Neuronal stem cell (in vitro differentiated cells): ENCODE results near the gene VAC14.
A peak's percentile ranks its signal among the peaks of the same experiment; 100 is the strongest.

ENCODE experiments used
- DNase-seq: peaks from one replicate; pipeline ENCODE4 v3.0.0-alpha.2; 2013; ENCODE audit warnings: low spot score
- H2AFZ ChIP-seq: one replicate; pipeline ENCODE4 v1.6.1; 2013; ENCODE audit warnings: mild to moderate bottlenecking, low read length, inconsistent platforms
- H2AK5ac ChIP-seq: 2 replicates; pipeline ENCODE4 v1.6.1; 2013; ENCODE audit warnings: low read depth, mild to moderate bottlenecking, inconsistent platforms, low read length, moderate library complexity, mixed read lengths
- H2BK120ac ChIP-seq: 2 replicates; pipeline ENCODE4 v1.6.1; 2013; ENCODE audit warnings: low read depth, mild to moderate bottlenecking, inconsistent platforms, low read length, moderate library complexity, mixed read lengths
- H2BK12ac ChIP-seq: one replicate; pipeline ENCODE4 v1.6.1; 2013; ENCODE audit warnings: low read length, inconsistent platforms
- H2BK15ac ChIP-seq: 2 replicates; pipeline ENCODE4 v1.6.1; 2013; ENCODE audit warnings: mild to moderate bottlenecking, low read length, inconsistent platforms, mixed read lengths
- H2BK5ac ChIP-seq: one replicate; pipeline ENCODE4 v1.6.1; 2013; ENCODE audit warnings: inconsistent platforms, mild to moderate bottlenecking, low read length, moderate library complexity
- H3K14ac ChIP-seq: one replicate; pipeline ENCODE4 v1.6.1; 2013; ENCODE audit warnings: low read length, inconsistent platforms
- H3K18ac ChIP-seq: 2 replicates; pipeline ENCODE4 v1.6.1; 2013; ENCODE audit warnings: low read length, inconsistent platforms
- H3K23ac ChIP-seq: 2 replicates; pipeline ENCODE4 v1.6.1; 2013; ENCODE audit warnings: low read depth, mild to moderate bottlenecking, mixed read lengths, low read length, inconsistent platforms; ENCODE audit not compliant: poor library complexity
- H3K27ac ChIP-seq: replicated peaks from 3 replicates; pipeline ENCODE4 v1.5.1; 2013; ENCODE audit warnings: low read length, inconsistent platforms
- H3K27me3 ChIP-seq, 3 experiments: 2 replicates each; pipeline ENCODE4 v1.6.1; 2013; ENCODE audit warnings: low read length in 3 of 3, mild to moderate bottlenecking in 2 of 3, inconsistent platforms in 1 of 3, low read depth in 1 of 3, mixed read lengths in 1 of 3, moderate library complexity in 1 of 3; ENCODE audit not compliant: control insufficient read depth in 3 of 3, insufficient read depth in 3 of 3
- H3K36me3 ChIP-seq, 2 donors: replicated peaks in 1 of 2; 2 replicates each; pipeline ENCODE4 v1.6.1; 2013; ENCODE audit warnings: low read length in 2 of 2; ENCODE audit not compliant: control insufficient read depth in 2 of 2, insufficient read depth in 2 of 2
- H3K4ac ChIP-seq: 2 replicates; pipeline ENCODE4 v1.6.1; 2013; ENCODE audit warnings: inconsistent platforms, mild to moderate bottlenecking, low read length, moderate library complexity
- H3K4me1 ChIP-seq, 2 donors: 1 replicate in 1 of 2; 2 replicates in 1 of 2; pipeline ENCODE4 v1.6.1; 2013; ENCODE audit warnings: low read length in 2 of 2, low read depth in 1 of 2; ENCODE audit not compliant: control insufficient read depth in 2 of 2, insufficient read depth in 1 of 2
- H3K4me2 ChIP-seq: one replicate; pipeline ENCODE4 v1.6.1; 2013; ENCODE audit warnings: mild to moderate bottlenecking, low read length, inconsistent platforms; ENCODE audit not compliant: insufficient read depth, poor library complexity, severe bottlenecking
- H3K4me3 ChIP-seq, 2 donors: 2 replicates each; pipeline ENCODE4 v1.5.1; 2013; ENCODE audit warnings: low read length in 2 of 2, mild to moderate bottlenecking in 2 of 2, inconsistent platforms in 1 of 2, moderate library complexity in 1 of 2
- H3K79me1 ChIP-seq: one replicate; pipeline ENCODE4 v1.6.1; 2013; ENCODE audit warnings: low read depth, mild to moderate bottlenecking, inconsistent platforms, low read length, moderate library complexity
- H3K9ac ChIP-seq: one replicate; pipeline ENCODE4 v1.6.1; 2013; ENCODE audit warnings: mild to moderate bottlenecking, low read depth, low read length, inconsistent platforms; ENCODE audit not compliant: poor library complexity
- H3K9me3 ChIP-seq, 2 donors: replicated peaks in 1 of 2; 2 replicates each; pipeline versions ENCODE3 to v1.6.1; 2013; ENCODE audit warnings: low read length in 2 of 2, mild to moderate bottlenecking in 2 of 2, inconsistent platforms in 1 of 2, low read depth in 1 of 2, mixed read lengths in 1 of 2, moderate library complexity in 1 of 2; ENCODE audit not compliant: control insufficient read depth in 2 of 2, insufficient read depth in 1 of 2
- H4K8ac ChIP-seq: one replicate; pipeline ENCODE4 v1.6.1; 2013; ENCODE audit warnings: low read depth, mild to moderate bottlenecking, inconsistent platforms, low read length, moderate library complexity
- H4K91ac ChIP-seq: one replicate; pipeline ENCODE4 v1.6.1; 2013; ENCODE audit warnings: low read length, low read depth, mild to moderate bottlenecking, inconsistent platforms; ENCODE audit not compliant: poor library complexity
- WGBS, 2 donors: extraction: QIAGEN DNeasy Blood & Tissue Kit; methylation state at CpG; one replicate each; pipeline ENCODE4 v1.1.7; 2013; ENCODE audit warnings: missing lambda C conversion rate in 2 of 2, mixed read lengths in 1 of 2; ENCODE audit not compliant: insufficient read length in 2 of 2, insufficient replicate concordance in 1 of 2; ENCODE audit errors: extremely low coverage in 2 of 2; 5-methylcytosine and 5-hydroxymethylcytosine counted together

Gene VAC14

GRCh38 chr16:70715055-70715858 is 85.7 kb downstream of the VAC14 start:
- H2BK5ac ChIP-seq, result no peak overlapping the region
- H3K4me3 ChIP-seq, result no peak overlapping the region
- no peak overlapping the region for H2AFZ ChIP-seq
- H3K36me3 ChIP-seq, result peaks cover 3 to 16% of the 10 kb centered on the region in 2 donors
- H3K23ac ChIP-seq, result peak overlapping the region; percentile 90
- peaks cover under 1% of the 10 kb centered on the region for H3K79me1 ChIP-seq
- peaks cover 13 to 18% of the 10 kb centered on the region in 2 donors for H3K4me1 ChIP-seq
- DNase-seq, result no peak
- H3K4ac ChIP-seq, result no peak overlapping the region
- H3K14ac ChIP-seq, result peak overlapping the region; percentile 75
- H2BK15ac ChIP-seq, result no peak overlapping the region
- H3K27ac ChIP-seq, result no peak overlapping the region
- H3K18ac ChIP-seq, result peak overlapping the region; percentile 82
- H3K9me3 ChIP-seq, result peaks cover 6 to 12% of the 10 kb centered on the region in 2 donors
- WGBS, 2 donors, result no CpG with 5 or more reads among the region's 23 CpGs
- no peak overlapping the region for H2BK120ac ChIP-seq
- no peaks in the 10 kb centered on the region for H3K27me3 ChIP-seq
- H4K91ac ChIP-seq, result no peak overlapping the region
- no peak overlapping the region for H3K4me2 ChIP-seq
- H4K8ac ChIP-seq, result no peak overlapping the region
- H2AK5ac ChIP-seq, result no peak overlapping the region
- peak overlapping the region; percentile 89 for H2BK12ac ChIP-seq
- H3K9ac ChIP-seq, result peak overlapping the region; percentile 72

DNA sequence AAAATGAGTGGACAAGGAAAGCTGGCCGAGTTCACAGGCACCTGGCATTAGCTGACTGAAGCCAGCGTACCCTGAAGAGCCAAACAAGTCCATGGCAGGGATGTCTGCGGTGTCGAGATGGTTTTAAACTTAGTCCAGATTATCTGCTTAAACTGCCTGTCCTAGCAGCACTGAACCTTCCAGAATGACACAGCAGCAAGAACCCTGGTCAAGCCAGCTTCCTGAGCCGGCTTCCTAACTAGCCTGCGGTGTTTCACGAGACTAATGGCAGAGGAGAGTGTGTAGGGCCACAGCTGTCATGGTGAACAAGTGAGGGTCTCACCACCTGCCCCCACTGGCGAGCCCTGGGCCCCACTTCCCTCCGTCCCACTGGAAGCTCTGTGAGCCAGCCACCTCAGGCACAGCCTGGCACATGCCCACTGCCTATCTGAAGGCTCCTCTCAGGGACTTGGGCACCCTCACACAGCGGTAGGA is 86.3 kb downstream of the VAC14 start:
- Histone ChIP-seq H2AK5ac (peak overlapping the region; percentile 83), H2AFZ (no peak overlapping the region), H3K27ac (no peak overlapping the region), H2BK12ac (no peak overlapping the region), H3K9me3 (peaks cover 5 to 9% of the 10 kb centered on the region in 2 donors), H3K27me3 (no peaks in the 10 kb centered on the region), H2BK15ac (no peak overlapping the region), H3K14ac (peak overlapping the region; percentile 8), H3K36me3 (peaks cover 1 to 10% of the 10 kb centered on the region in 2 donors), H3K4ac (no peak overlapping the region), H3K4me2 (no peak overlapping the region), H3K9ac (no peak overlapping the region), H3K23ac (peak overlapping the region; percentile 90), H4K8ac (peak overlapping the region; percentile 65), H3K4me1 (peaks cover 13 to 18% of the 10 kb centered on the region in 2 donors), H3K79me1 (peaks cover 2% of the 10 kb centered on the region), H3K18ac (peak overlapping the region; percentile 82), H2BK5ac (no peak overlapping the region), H2BK120ac (no peak overlapping the region), H4K91ac (no peak overlapping the region), H3K4me3 (no peak overlapping the region)
- no CpG with 5 or more reads among the region's 10 CpGs for WGBS, 2 donors
- DNase-seq, result no peak

DNA sequence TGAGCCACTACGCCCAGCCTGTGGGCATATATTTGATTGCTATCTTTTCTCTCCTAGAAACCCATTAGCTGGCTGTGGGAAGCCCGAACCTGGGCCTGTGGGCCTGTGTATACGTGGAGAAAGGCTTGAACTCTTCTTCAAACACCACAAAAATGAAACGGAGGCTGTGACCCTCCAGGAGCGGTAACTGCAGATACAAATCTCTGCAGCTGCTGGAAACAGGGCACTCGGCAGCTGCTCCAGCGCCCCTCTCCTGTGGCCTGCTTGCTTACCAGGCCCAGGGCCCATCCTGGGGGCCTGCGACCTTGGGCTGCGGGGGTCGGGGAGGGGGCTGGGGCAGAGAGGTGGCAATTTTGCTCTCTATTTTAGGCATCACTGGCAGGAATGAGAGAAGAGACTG is 87.1 kb downstream of the VAC14 start:
- DNase-seq, result no peak
- Histone ChIP-seq H3K79me1 (peaks cover 2% of the 10 kb centered on the region), H4K8ac (no peak overlapping the region), H2BK15ac (no peak overlapping the region), H2BK5ac (no peak overlapping the region), H4K91ac (no peak overlapping the region), H2BK120ac (no peak overlapping the region), H2BK12ac (no peak overlapping the region), H3K27ac (no peak overlapping the region), H3K27me3 (no peaks in the 10 kb centered on the region), H3K4ac (no peak overlapping the region), H3K23ac (no peak overlapping the region), H3K36me3 (peaks cover 0 to 4% of the 10 kb centered on the region in 2 donors), H3K4me2 (no peak overlapping the region), H3K9ac (no peak overlapping the region), H2AFZ (no peak overlapping the region), H3K9me3 (peaks cover under 1 to 2% of the 10 kb centered on the region in 2 donors), H3K4me3 (no peak overlapping the region), H3K14ac (no peak overlapping the region), H3K4me1 (peaks cover 15 to 18% of the 10 kb centered on the region in 2 donors), H3K18ac (no peak overlapping the region), H2AK5ac (no peak overlapping the region)
- no CpG with 5 or more reads among the region's 10 CpGs for WGBS, 2 donors

GRCh38 chr16:70713342-70713741 is 87.6 kb downstream of the VAC14 start:
- H2BK15ac ChIP-seq, result no peak overlapping the region
- H3K79me1 ChIP-seq, result peaks cover 2% of the 10 kb centered on the region
- no peaks in the 10 kb centered on the region for H3K9me3 ChIP-seq
- no peak overlapping the region for H3K18ac ChIP-seq
- peaks cover 0 to 3% of the 10 kb centered on the region in 2 donors for H3K36me3 ChIP-seq
- DNase-seq, result no peak
- H3K27me3 ChIP-seq, result no peaks in the 10 kb centered on the region
- no peak overlapping the region for H3K27ac ChIP-seq
- H3K4ac ChIP-seq, result no peak overlapping the region
- H3K4me1 ChIP-seq, result peaks cover 19 to 21% of the 10 kb centered on the region in 2 donors
- H2BK12ac ChIP-seq, result no peak overlapping the region
- no peak overlapping the region for H2AFZ ChIP-seq
- H3K9ac ChIP-seq, result no peak overlapping the region
- H3K4me3 ChIP-seq, result no peak overlapping the region
- no peak overlapping the region for H2BK120ac ChIP-seq
- H2BK5ac ChIP-seq, result no peak overlapping the region
- H2AK5ac ChIP-seq, result no peak overlapping the region
- no peak overlapping the region for H3K23ac ChIP-seq
- H4K8ac ChIP-seq, result no peak overlapping the region
- WGBS, 2 donors, result no CpG with 5 or more reads among the region's 5 CpGs
- no peak overlapping the region for H3K14ac ChIP-seq
- no peak overlapping the region for H3K4me2 ChIP-seq
- no peak overlapping the region for H4K91ac ChIP-seq
